Right lobe of liver (tissue), 6 donors: ENCODE data around the gene SPTBN5. TPM values are rescaled to one million over a fixed set of nuclear protein-coding genes. Genes with fewer than 3 reads are reported as not detected.

Source experiments
- ATAC-seq, 4 donors: fragments of 200-7000 bp; cut with Tn5 transposase; one replicate each; pipeline ENCODE4 v1.9.1; 2020; ENCODE audit warnings: mild to moderate bottlenecking in 4 of 4, moderate library complexity in 4 of 4
- DNase-seq, 3 donors: peaks; one replicate each; pipeline ENCODE4 v3.0.0-alpha.2; 2020
- H3K27ac ChIP-seq, 3 donors: fragments of 200-600 bp; one replicate each; pipeline ENCODE4 v1.8.0; 2022
- H3K27me3 ChIP-seq, 2 donors: fragments of 200-600 bp; one replicate each; pipeline ENCODE4 v1.8.0; 2022
- H3K36me3 ChIP-seq, 4 donors: fragments of 200-600 bp; sonication (generic) in 1 of 4; one replicate each; pipeline versions ENCODE4 v1.5.1 to v1.8.0; 2017 to 2022; ENCODE audit warnings: control low read depth in 1 of 4
- H3K4me1 ChIP-seq, 4 donors: fragments of 200-600 bp; sonication (generic) in 1 of 4; one replicate each; pipeline versions ENCODE4 v1.5.1 to v1.8.0; 2017 to 2022; ENCODE audit warnings: control low read depth in 1 of 4
- H3K4me3 ChIP-seq, 3 donors: fragments of 200-600 bp; one replicate each; pipeline ENCODE4 v1.8.0; 2022
- H3K9me3 ChIP-seq, 4 donors: fragments of 200-600 bp; sonication (generic) in 1 of 4; one replicate each; pipeline versions ENCODE4 v1.5.1 to v1.8.0; 2017 to 2022; ENCODE audit warnings: control low read depth in 1 of 4
- CTCF ChIP-seq, 4 donors: fragments of 200-600 bp in 3 of 4; fragments of 450-650 bp in 1 of 4; IDR thresholded peaks; one replicate each; pipeline versions ENCODE4 v1.5.1 to v1.8.0; 2016 to 2022; ENCODE audit warnings: antibody characterized with exemption in 4 of 4, mild to moderate bottlenecking in 2 of 4
- POLR2A ChIP-seq: fragments of 450-650 bp; IDR thresholded peaks from one replicate; pipeline ENCODE4 v1.6.1; 2017; ENCODE audit warnings: antibody characterized with exemption, mild to moderate bottlenecking
- WGBS: methylation state at CpG from one replicate; pipeline ENCODE4 v1.1.6; 2018; ENCODE audit warnings: low coverage, low lambda C conversion rate; ENCODE audit not compliant: insufficient coverage; ENCODE audit errors: missing lambda C conversion rate; 5-methylcytosine and 5-hydroxymethylcytosine counted together
- intact Hi-C, 2 donors: fragments of 100-400 bp; cut with DNase I; formaldehyde crosslinking; loops; one replicate each; pipeline versions ENCODE4 v1.11.2 to v1.14.1; 2022
- total RNA-seq, 6 experiments: library from RNA; depleted of rRNA in 2 of 6; stranded (reverse); fragments of >200 nt in 2 of 6; fragmentation: NEBNext Ultra II Directional in 3 of 6; extraction: Animal tissue kit (Norgen Biotek cat#: 25700) in 3 of 6; gene quantifications; one replicate each; pipeline versions ENCODE4 v1.1.0 to v1.2.4, GENCODE V29; 2016 to 2023
- donor health status: DM: no; HTN: yes; CAD: no.
- donor health status: DM: no; HTN: no; CAD: no.
- donor health status: DM: no; HTN: no; CAD: no.
- donor health status: DM: no; HTN: yes; CAD: no.
- donor health status: DM: no; HTN: yes; CAD: no.

SPTBN5 gene
- total RNA-seq, 6 experiments from 2014 or later, result 0.06 to 3.2 (median 0.81) TPM

- Histone ChIP-seq H3K27me3 (no peaks in the 10 kb centered on the region), H3K4me1 (no peaks in the 10 kb centered on the region), H3K9me3 (no peaks in the 10 kb centered on the region), H3K27ac (no peak overlapping the region), H3K36me3 (peaks cover 0 to 3% (median 0%) of the 10 kb centered on the region in 4 donors), H3K4me3 (no peak overlapping the region)
- WGBS, result no CpG with 5 or more reads among the region's 17 CpGs
- ATAC-seq (no peak), DNase-seq (no peak)
- no peak for TF ChIP-seq POLR2A
- no peak for TF ChIP-seq CTCF (IDR thresholded peaks at IDR 0.05)
- intact Hi-C loops, result no loop called here
Observed at GRCh38 chr15:41852736-41853590, 40.9 kb downstream of the SPTBN5 start.

- Histone ChIP-seq H3K27ac (no peak overlapping the region), H3K9me3 (no peaks in the 10 kb centered on the region), H3K36me3 (peaks cover 0 to 9% (median 2%) of the 10 kb centered on the region in 4 donors), H3K27me3 (no peaks in the 10 kb centered on the region), H3K4me1 (no peaks in the 10 kb centered on the region), H3K4me3 (no peak overlapping the region)
- no peak for TF ChIP-seq POLR2A
- TF ChIP-seq CTCF (IDR thresholded peaks at IDR 0.05), result no peak
- ATAC-seq (no peak), DNase-seq (no peak)
- WGBS, result no CpG with 5 or more reads among the region's 8 CpGs
- intact Hi-C loops, result no loop called here
Observed at GRCh38 chr15:41851755-41852370, 42.0 kb downstream of the SPTBN5 start.

- no peak for DNase-seq
- TF ChIP-seq CTCF (IDR thresholded peaks at IDR 0.05), result no peak
- H3K27ac ChIP-seq, result no peak overlapping the region
- no peaks in the 10 kb centered on the region for H3K4me1 ChIP-seq
- intact Hi-C loops, result no loop called here
- WGBS, result 39% methylated on average over 8 of the region's 11 CpGs
- no peaks in the 10 kb centered on the region for H3K27me3 ChIP-seq
- ATAC-seq, result peak in 3 of 4 donors; percentile 7 to 16 (median 9)
- no peaks in the 10 kb centered on the region for H3K9me3 ChIP-seq
- no peak overlapping the region for H3K4me3 ChIP-seq
- H3K36me3 ChIP-seq, result peaks cover 0 to 16% (median 2%) of the 10 kb centered on the region in 4 donors
Observed at GRCh38 chr15:41851167-41851523, 42.7 kb downstream of the SPTBN5 start.

- WGBS, result 93% methylated on average over 3 of the region's 16 CpGs
- H3K27me3 ChIP-seq, result no peaks in the 10 kb centered on the region
- no peak for ATAC-seq
Observed at GRCh38 chr15:41850482-41851166, 43.2 kb downstream of the SPTBN5 start.

More at GRCh38 chr15:41850482-41851166, 43.2 kb downstream of the SPTBN5 start:
- H3K4me1 ChIP-seq, result no peaks in the 10 kb centered on the region
- intact Hi-C loops, result no loop called here
- TF ChIP-seq CTCF (IDR thresholded peaks at IDR 0.05) (no peak), POLR2A (no peak)
- no peak overlapping the region for H3K27ac ChIP-seq
- no peak overlapping the region for H3K4me3 ChIP-seq
- H3K36me3 ChIP-seq, result peaks cover 0 to 20% (median 2%) of the 10 kb centered on the region in 4 donors
- H3K9me3 ChIP-seq, result no peaks in the 10 kb centered on the region
- no peak for DNase-seq
